Smooth muscle cell of bladder (primary cell): ENCODE measurements around the gene SENP3. TPM values are rescaled to one million over a fixed set of nuclear protein-coding genes. Genes with fewer than 3 reads are reported as not detected.

ENCODE experiments used
- total RNA-seq: library from RNA; depleted of rRNA; stranded (reverse); fragments of >200 nt; gene quantifications from 2 replicates; pipeline ENCODE4 v1.2.3, GENCODE V29; 2014

SENP3 gene
- 61.0 and 67.3 TPM in 2 replicates for total RNA-seq

GRCh38 chr17:7561589-7562207 lies at the start of gene SENP3:
Gene SENP3 (plus strand): TSS chr17:7561919. CDS start chr17:7563077, 1,158 bp downstream.

DNA sequence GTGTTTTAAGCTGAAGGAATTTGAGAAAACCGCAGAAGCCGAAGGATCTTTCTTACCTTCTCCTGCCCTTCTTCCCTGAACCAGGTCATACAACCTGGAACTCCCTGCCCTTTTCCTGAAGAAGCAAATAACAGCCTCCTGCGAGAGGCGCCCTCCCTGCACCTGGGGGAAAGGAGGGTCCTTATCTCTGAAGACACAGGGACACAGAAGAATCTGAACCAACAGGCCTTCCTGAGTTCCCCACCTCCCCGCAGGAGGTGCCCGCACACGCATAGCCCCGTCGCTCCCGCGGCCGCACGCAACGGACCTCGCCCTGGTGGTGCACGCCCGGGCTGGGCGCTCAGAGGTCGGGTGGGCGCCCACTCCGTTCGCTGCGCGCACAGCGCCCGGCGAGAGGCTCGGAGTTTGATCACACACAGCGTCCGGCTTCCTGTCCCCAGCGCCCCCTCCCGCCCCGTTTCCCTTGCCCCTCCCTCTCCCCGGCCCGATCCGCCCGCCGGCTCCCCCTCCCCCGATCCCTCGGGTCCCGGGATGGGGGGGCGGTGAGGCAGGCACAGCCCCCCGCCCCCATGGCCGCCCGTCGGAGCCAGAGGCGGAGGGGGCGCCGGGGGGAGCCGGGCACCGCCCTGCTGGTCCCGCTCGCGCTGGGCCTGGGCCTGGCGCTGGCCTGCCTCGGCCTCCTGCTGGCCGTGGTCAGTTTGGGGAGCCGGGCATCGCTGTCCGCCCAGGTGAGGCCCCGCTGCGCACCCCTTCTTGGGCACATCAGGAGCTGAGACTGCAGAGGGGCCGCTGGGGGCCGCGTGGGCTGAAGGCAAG lies 12.9 kb upstream of the SENP3 start, which contains the start of gene TNFSF12:
TSS of gene TNFSF12 (plus strand) at position 474 of the 816 bp plus-strand sequence. CDS start at position 570, 96 bp downstream.

DNA sequence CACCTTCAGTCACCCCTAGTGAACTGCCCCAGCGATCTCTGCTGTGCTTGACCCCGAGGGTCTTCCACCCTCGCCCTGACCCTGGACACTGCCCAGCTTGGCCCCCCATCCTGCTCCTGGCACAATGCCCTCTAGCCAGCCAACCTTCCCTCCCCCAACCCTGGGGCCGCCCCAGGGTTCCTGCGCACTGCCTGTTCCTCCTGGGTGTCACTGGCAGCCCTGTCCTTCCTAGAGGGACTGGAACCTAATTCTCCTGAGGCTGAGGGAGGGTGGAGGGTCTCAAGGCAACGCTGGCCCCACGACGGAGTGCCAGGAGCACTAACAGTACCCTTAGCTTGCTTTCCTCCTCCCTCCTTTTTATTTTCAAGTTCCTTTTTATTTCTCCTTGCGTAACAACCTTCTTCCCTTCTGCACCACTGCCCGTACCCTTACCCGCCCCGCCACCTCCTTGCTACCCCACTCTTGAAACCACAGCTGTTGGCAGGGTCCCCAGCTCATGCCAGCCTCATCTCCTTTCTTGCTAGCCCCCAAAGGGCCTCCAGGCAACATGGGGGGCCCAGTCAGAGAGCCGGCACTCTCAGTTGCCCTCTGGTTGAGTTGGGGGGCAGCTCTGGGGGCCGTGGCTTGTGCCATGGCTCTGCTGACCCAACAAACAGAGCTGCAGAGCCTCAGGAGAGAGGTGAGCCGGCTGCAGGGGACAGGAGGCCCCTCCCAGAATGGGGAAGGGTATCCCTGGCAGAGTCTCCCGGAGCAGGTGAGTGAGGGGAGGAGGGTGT lies 3.0 kb upstream of the SENP3 start, which contains the start of gene TNFSF13:
TSS of gene TNFSF13 (plus strand) at position 207 of the 776 bp plus-strand sequence. CDS start at position 497, 290 bp downstream.

DNA sequence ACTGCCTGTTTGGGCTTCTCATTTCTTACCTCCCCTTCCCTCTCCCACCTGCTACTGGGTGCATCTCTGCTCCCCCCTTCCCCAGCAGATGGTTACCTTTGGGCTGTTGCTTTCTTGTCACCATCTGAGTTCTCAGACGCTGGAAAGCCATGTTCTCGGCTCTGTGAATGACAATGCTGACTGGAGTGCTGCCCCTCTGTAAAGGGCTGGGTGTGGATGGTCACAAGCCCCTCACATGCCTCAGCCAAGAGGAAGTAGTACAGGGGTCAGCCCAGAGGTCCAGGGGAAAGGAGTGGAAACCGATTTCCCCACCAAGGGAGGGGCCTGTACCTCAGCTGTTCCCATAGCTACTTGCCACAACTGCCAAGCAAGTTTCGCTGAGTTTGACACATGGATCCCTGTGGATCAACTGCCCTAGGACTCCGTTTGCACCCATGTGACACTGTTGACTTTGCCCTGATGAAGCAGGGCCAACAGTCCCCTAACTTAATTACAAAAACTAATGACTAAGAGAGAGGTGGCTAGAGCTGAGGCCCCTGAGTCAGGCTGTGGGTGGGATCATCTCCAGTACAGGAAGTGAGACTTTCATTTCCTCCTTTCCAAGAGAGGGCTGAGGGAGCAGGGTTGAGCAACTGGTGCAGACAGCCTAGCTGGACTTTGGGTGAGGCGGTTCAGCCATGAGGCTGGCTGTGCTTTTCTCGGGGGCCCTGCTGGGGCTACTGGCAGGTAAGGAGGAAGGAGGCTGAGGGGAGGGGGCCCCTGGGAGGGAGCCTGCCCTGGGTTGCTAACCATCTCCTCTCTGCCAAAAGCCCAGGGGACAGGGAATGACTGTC lies 17.5 kb downstream of the SENP3 start, which contains the start of gene CD68:
TSS of gene CD68 (plus strand) at position 638 of the 833 bp plus-strand sequence. CDS start at position 678, 40 bp downstream.

GRCh38 chr17:7583253-7584109 lies 21.8 kb downstream of the SENP3 start, which contains the start of gene MPDU1:
Gene MPDU1 (plus strand): TSS chr17:7583852. CDS start chr17:7583863, 11 bp downstream.

DNA sequence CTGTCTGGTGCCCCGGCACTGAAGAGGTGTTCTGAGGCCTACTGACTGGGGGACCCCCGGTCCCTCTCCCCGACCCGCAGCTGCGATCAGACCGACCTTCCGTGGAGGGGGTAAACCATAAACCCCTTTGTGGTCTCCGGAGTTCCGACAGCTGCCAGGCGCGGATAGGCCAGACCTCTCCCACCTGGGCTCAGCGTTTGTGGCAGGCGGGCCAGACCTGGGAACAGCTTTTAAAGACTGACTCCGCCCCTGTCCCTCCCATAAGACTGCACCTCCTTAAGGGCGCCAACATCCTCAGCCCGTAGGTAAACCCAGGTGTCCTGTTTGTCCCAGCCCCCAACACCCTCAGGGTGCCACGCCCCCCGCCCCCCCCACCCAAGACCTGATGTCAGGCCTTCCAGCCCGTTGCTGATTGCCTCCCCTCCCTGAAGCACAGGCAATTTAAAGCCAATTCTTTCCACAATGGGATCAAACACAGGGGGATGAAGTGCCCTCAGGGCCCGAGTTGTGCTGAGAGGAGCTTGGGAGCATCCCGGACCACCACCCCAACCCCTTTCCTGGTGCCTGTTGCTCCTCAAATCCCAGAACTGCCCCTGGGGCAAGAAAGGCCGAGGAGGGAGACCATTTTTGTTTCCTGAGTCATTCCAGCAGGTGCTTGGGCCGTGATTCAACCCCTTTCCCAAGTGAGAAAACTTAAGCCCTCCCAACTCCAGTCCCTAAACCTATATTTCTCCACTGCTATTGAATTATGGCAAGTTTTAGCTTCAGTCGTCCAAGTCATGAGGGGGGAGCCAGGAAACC lies 28.4 kb downstream of the SENP3 start, which contains the start of gene SOX15:
TSS of gene SOX15 (minus strand) at position 204 of the 801 bp plus-strand sequence. CDS start 418 bp downstream, outside the sequence.

GRCh38 chr17:7614425-7615264 lies 52.9 kb downstream of the SENP3 start, which contains the start of gene FXR2:
Gene FXR2 (minus strand): TSS chr17:7614897. CDS start chr17:7614532, 365 bp downstream.

Other genes starting within 250 kb of the SENP3 start
- 26.2 and 32.5 TPM in 2 replicates for gene GPS2, start 246.6 kb upstream of the SENP3 start, total RNA-seq
- gene NEURL4, start 232.6 kb upstream of the SENP3 start, total RNA-seq, result 14.4 and 23.1 TPM in 2 replicates
- 2.1 and 3.3 TPM in 2 replicates for gene ACAP1, start 225.4 kb upstream of the SENP3 start, total RNA-seq
- gene KCTD11, start 209.8 kb upstream of the SENP3 start, total RNA-seq, result 6.8 and 16.4 TPM in 2 replicates
- not detected in 2 replicates for gene TMEM95, start 206.8 kb upstream of the SENP3 start, total RNA-seq
- gene TNK1, start 180.8 kb upstream of the SENP3 start, total RNA-seq, result 0.37 and 0.57 TPM in 2 replicates
- 13.9 and 14.4 TPM in 2 replicates for gene PLSCR3, start 167.4 kb upstream of the SENP3 start, total RNA-seq
- 105 and 158 TPM in 2 replicates for gene TMEM256, start 157.8 kb upstream of the SENP3 start, total RNA-seq
- 4.1 and 6.3 TPM in 2 replicates for gene NLGN2, start 154.1 kb upstream of the SENP3 start, total RNA-seq
- gene SPEM1, start 141.6 kb upstream of the SENP3 start, total RNA-seq, result not detected in 2 replicates
- not detected in 2 replicates for gene SPEM2, start 136.3 kb upstream of the SENP3 start, total RNA-seq
- not detected in 2 replicates for gene SPEM3, start 133.1 kb upstream of the SENP3 start, total RNA-seq
- gene TMEM102, start 126.5 kb upstream of the SENP3 start, total RNA-seq, result 0.71 and 0.74 TPM in 2 replicates
- 0.71 and 3.4 TPM in 2 replicates for gene FGF11, start 122.4 kb upstream of the SENP3 start, total RNA-seq
- 5.9 and 7.3 TPM in 2 replicates for gene CHRNB1, start 116.9 kb upstream of the SENP3 start, total RNA-seq
- 14.8 and 19.0 TPM in 2 replicates for gene ZBTB4, start 82.3 kb upstream of the SENP3 start, total RNA-seq
- not detected in 2 replicates for gene SLC35G6, start 80.5 kb upstream of the SENP3 start, total RNA-seq
- gene POLR2A, start 77.6 kb upstream of the SENP3 start, total RNA-seq, result 65.1 and 79.0 TPM in 2 replicates
- 2.1 and 4.4 TPM in 2 replicates for gene TNFSF12, start 12.9 kb upstream of the SENP3 start, total RNA-seq
- gene TNFSF13, start 3.2 kb upstream of the SENP3 start, total RNA-seq, result 0.71 and 0.74 TPM in 2 replicates
- gene CD68, start 17.7 kb downstream of the SENP3 start, total RNA-seq, result 11.2 and 16.3 TPM in 2 replicates
- gene MPDU1, start 21.9 kb downstream of the SENP3 start, total RNA-seq, result 54.0 and 54.8 TPM in 2 replicates
- gene SOX15, start 28.2 kb downstream of the SENP3 start, total RNA-seq, result 0.14 and 0.18 TPM in 2 replicates
- gene FXR2, start 53.0 kb downstream of the SENP3 start, total RNA-seq, result 41.4 and 45.7 TPM in 2 replicates
- gene SAT2, start 65.9 kb downstream of the SENP3 start, total RNA-seq, result 52.7 and 54.0 TPM in 2 replicates
- gene SHBG, start 68.2 kb downstream of the SENP3 start, total RNA-seq, result 0.57 and 148 TPM in 2 replicates
- not detected in 2 replicates for gene ATP1B2, start 89.0 kb downstream of the SENP3 start, total RNA-seq
- 16.9 and 18.7 TPM in 2 replicates for gene TP53, start 125.6 kb downstream of the SENP3 start, total RNA-seq
- gene WRAP53, start 126.6 kb downstream of the SENP3 start, total RNA-seq, result 3.1 and 3.4 TPM in 2 replicates
- gene EFNB3, start 143.3 kb downstream of the SENP3 start, total RNA-seq, result 0.09 and 0.28 TPM in 2 replicates
- 0.57 and 1.8 TPM in 2 replicates for gene DNAH2, start 155.8 kb downstream of the SENP3 start, total RNA-seq